Osteoblast (primary cell): ENCODE measurements around the gene CAMKMT. TPM values are rescaled to one million over a fixed set of nuclear protein-coding genes. Genes with fewer than 3 reads are reported as not detected.

ENCODE experiments used
- DNase-seq: peaks from one replicate; pipeline ENCODE4 v3.0.0; 2011; ENCODE audit warnings: low spot score, mixed read lengths; ENCODE audit not compliant: insufficient read length; ENCODE audit errors: missing footprints
- H2AFZ ChIP-seq: 2 replicates; pipeline ENCODE4 v1.6.0; 2011; ENCODE audit warnings: mild to moderate bottlenecking, low read length
- H3K27ac ChIP-seq: 2 replicates; pipeline ENCODE4 v1.5.1; 2011; ENCODE audit warnings: mild to moderate bottlenecking, low read depth, low read length, moderate library complexity
- H3K27me3 ChIP-seq: 2 replicates; pipeline ENCODE4 v1.6.0; 2012; ENCODE audit warnings: mild to moderate bottlenecking, control low read depth, inconsistent platforms, low read length, moderate library complexity; ENCODE audit not compliant: insufficient read depth
- H3K36me3 ChIP-seq: 2 replicates; pipeline ENCODE4 v1.5.1; 2011; ENCODE audit warnings: mild to moderate bottlenecking, low read length, control low read depth, moderate library complexity; ENCODE audit not compliant: insufficient read depth
- H3K4me1 ChIP-seq: 2 replicates; pipeline ENCODE4 v1.5.1; 2011; ENCODE audit warnings: mild to moderate bottlenecking, low read length, control low read depth, moderate library complexity; ENCODE audit not compliant: insufficient read depth
- H3K4me2 ChIP-seq: 2 replicates; pipeline ENCODE4 v1.6.0; 2011; ENCODE audit warnings: mild to moderate bottlenecking, low read length; ENCODE audit not compliant: insufficient read depth
- H3K4me3 ChIP-seq: fragments of 200-600 bp; sonication (generic); 3 replicates; pipeline ENCODE4 v1.5.1; 2012; ENCODE audit warnings: mild to moderate bottlenecking, low read length, inconsistent platforms; ENCODE audit not compliant: insufficient read depth
- H3K79me2 ChIP-seq: 2 replicates; pipeline ENCODE4 v1.6.0; 2012; ENCODE audit warnings: mild to moderate bottlenecking, low read length, control low read depth, inconsistent platforms; ENCODE audit not compliant: insufficient read depth
- H3K9me3 ChIP-seq: 2 replicates; pipeline ENCODE4 v1.5.1; 2011; ENCODE audit warnings: low read depth, low read length, control low read depth
- H4K20me1 ChIP-seq: 2 replicates; pipeline ENCODE4 v1.6.0; 2012; ENCODE audit warnings: mild to moderate bottlenecking, low read length, control low read depth; ENCODE audit not compliant: insufficient read depth
- total RNA-seq: library from RNA; depleted of rRNA; stranded (reverse); fragments of >200 nt; gene quantifications from 2 replicates; pipeline ENCODE4 v1.2.3, GENCODE V29; 2012
- TF ChIP-seq, protein P1 (sequence below): IDR thresholded peaks from 2 replicates; pipeline ENCODE4 v1.5.1; 2011; ENCODE audit warnings: mild to moderate bottlenecking, low read depth, low read length, moderate library complexity; ENCODE audit errors: extremely low read depth

The CAMKMT gene
- total RNA-seq, 1 donor, result 7.2 TPM

- no peaks in the 10 kb centered on the region for H3K79me2 ChIP-seq
- H3K9me3 ChIP-seq, result no peaks in the 10 kb centered on the region
- DNase-seq, result no peak
- TF ChIP-seq, protein P1, sequence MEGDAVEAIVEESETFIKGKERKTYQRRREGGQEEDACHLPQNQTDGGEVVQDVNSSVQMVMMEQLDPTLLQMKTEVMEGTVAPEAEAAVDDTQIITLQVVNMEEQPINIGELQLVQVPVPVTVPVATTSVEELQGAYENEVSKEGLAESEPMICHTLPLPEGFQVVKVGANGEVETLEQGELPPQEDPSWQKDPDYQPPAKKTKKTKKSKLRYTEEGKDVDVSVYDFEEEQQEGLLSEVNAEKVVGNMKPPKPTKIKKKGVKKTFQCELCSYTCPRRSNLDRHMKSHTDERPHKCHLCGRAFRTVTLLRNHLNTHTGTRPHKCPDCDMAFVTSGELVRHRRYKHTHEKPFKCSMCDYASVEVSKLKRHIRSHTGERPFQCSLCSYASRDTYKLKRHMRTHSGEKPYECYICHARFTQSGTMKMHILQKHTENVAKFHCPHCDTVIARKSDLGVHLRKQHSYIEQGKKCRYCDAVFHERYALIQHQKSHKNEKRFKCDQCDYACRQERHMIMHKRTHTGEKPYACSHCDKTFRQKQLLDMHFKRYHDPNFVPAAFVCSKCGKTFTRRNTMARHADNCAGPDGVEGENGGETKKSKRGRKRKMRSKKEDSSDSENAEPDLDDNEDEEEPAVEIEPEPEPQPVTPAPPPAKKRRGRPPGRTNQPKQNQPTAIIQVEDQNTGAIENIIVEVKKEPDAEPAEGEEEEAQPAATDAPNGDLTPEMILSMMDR, result no peak
- no peak overlapping the region for H2AFZ ChIP-seq
- no peaks in the 10 kb centered on the region for H3K36me3 ChIP-seq
- H3K4me1 ChIP-seq, result no peaks in the 10 kb centered on the region
- H3K4me2 ChIP-seq, result no peak overlapping the region
- H3K27me3 ChIP-seq, result peaks cover 91% of the 10 kb centered on the region
- no peaks in the 10 kb centered on the region for H4K20me1 ChIP-seq
- H3K27ac ChIP-seq, result no peak overlapping the region
- no peak overlapping the region for H3K4me3 ChIP-seq
Observed at GRCh38 chr2:44805401-44806235, 443.9 kb downstream of the CAMKMT start.

DNA sequence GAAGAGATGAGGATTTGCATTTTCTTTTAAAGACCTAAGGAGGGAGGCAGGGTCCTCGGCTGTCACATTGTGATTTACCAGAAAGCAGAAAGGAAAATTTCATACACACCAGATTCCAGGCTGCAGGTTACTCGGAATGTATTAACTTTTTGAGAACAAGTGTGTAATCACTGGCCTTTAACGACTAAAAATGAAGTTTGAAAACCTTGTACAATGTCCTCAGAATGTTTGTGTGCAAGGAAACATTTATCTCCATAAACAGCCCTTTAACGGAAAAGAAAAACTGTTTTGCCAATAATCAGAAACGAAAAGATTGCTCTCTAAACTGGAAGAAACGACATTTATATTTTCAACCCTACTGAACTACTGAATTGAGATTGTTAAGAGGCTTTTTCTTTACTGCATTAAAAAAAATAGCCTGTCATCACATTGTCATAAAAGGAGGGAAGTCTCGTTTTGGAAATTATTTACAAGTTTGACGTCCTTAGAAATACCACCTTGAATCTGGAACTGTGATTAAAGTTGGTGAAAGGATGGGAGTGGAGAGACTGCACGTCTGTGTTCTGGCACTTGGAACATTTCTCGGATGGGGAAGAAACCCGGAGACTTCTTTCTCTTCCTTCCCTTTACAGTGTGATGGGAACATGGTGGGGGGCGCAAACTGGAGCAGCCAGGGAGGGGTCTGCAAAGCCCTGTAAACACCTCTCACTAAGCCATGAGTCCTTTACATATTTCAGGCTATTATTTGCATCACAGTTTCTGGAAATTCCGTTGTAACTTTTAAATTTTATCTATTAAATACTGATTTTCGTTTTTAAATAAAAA lies 445.7 kb downstream of the CAMKMT start:
- no peak overlapping the region for H2AFZ ChIP-seq
- H3K4me3 ChIP-seq, result no peak overlapping the region
- no peaks in the 10 kb centered on the region for H3K9me3 ChIP-seq
- no peak overlapping the region for H3K27ac ChIP-seq
- no peaks in the 10 kb centered on the region for H3K79me2 ChIP-seq
- H3K4me2 ChIP-seq, result no peak overlapping the region
- TF ChIP-seq, protein P1, result no peak
- DNase-seq, result no peak
- H3K4me1 ChIP-seq, result no peaks in the 10 kb centered on the region
- H3K36me3 ChIP-seq, result no peaks in the 10 kb centered on the region
- H3K27me3 ChIP-seq, result peaks cover 83% of the 10 kb centered on the region
- H4K20me1 ChIP-seq, result no peaks in the 10 kb centered on the region

DNA sequence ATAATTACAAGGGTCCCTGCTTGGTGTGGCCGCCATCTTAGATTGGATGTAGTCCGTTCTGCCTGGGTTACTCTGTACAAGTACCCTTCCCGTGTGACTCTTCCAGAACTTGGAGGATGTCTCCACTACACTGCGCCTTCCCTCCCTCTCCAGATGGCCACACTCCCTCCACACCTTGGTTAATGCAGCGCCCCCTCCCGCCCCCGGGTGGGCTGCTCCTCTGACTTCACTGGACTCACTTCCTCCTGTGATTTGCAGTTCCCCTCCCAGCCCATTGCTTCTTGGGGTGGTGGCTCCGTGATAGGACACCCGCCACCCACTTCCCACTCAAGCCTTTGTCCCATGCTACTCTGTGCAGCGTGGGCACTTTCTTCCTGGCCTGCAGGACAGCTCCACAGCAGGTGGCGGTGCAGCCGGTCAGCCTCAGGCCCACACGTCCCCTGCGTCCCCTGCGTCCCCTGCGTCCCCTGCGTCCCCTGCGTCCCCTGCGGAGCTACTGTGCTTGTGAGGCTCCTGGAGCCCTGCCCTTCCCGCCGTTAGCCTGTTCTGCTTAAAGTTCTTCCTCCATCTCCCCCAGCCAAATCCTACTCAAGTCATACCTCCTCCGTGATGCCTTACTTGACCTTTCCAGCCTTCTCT lies 449.3 kb downstream of the CAMKMT start:
- Histone ChIP-seq H3K4me3 (no peak overlapping the region), H3K27me3 (peaks cover 51% of the 10 kb centered on the region), H3K9me3 (no peaks in the 10 kb centered on the region), H3K4me2 (no peak overlapping the region), H2AFZ (no peak overlapping the region), H4K20me1 (no peaks in the 10 kb centered on the region), H3K27ac (no peak overlapping the region), H3K4me1 (no peaks in the 10 kb centered on the region), H3K79me2 (no peaks in the 10 kb centered on the region), H3K36me3 (no peaks in the 10 kb centered on the region)
- TF ChIP-seq, protein P1, result no peak
- DNase-seq, result no peak
